Fibroblast of skin of left quadriceps (primary cell): ENCODE data around the gene TULP3.

Experiments used
- DNase-seq, 2 experiments: peaks; one replicate each; pipeline ENCODE4 v3.0.0-alpha.2; 2013; ENCODE audit warnings: low read depth in 2 of 2

Gene TULP3

GRCh38 chr12:2877047-2877952 is 13.4 kb upstream of the TULP3 start, which contains the start of the genes FOXM1 and RHNO1:
TSS of gene FOXM1 (minus strand) at chr12:2877174. CDS start at chr12:2874478, 2,696 bp downstream.
TSS of gene RHNO1 (plus strand) at chr12:2877223. CDS start at chr12:2885367, 8,144 bp downstream.
- DNase-seq, result peak; percentile 69 to 72

- DNase-seq, result no peak
These were observed 12.5 kb upstream of the TULP3 start for GRCh38 chr12:2877953-2878732.

GRCh38 chr12:2879853-2880252 is 10.8 kb upstream of the TULP3 start:
- DNase-seq, result no peak

GRCh38 chr12:2884810-2885209 is 5.9 kb upstream of the TULP3 start:
- no peak for DNase-seq

- no peak for DNase-seq
These were observed 3.8 kb upstream of the TULP3 start for GRCh38 chr12:2886768-2887450.

- no peak for DNase-seq
These were observed 697 bp upstream of the TULP3 start for GRCh38 chr12:2890001-2890387.

- DNase-seq, result no peak
These were observed 756 bp downstream of the TULP3 start for GRCh38 chr12:2891240-2892053.

- no peak for DNase-seq
These were observed 1.6 kb downstream of the TULP3 start for GRCh38 chr12:2892246-2892645.

GRCh38 chr12:2893007-2893406 is 2.3 kb downstream of the TULP3 start:
- DNase-seq, result no peak

- no peak for DNase-seq
These were observed 4.4 kb downstream of the TULP3 start for GRCh38 chr12:2895051-2895451.

GRCh38 chr12:2895511-2895910 is 4.8 kb downstream of the TULP3 start:
- DNase-seq, result no peak

- no peak for DNase-seq
These were observed 6.7 kb downstream of the TULP3 start for GRCh38 chr12:2897418-2897817.

GRCh38 chr12:2900642-2901041 is 10.0 kb downstream of the TULP3 start:
- no peak for DNase-seq

GRCh38 chr12:2902272-2902880 is 11.7 kb downstream of the TULP3 start:
- no peak for DNase-seq

- no peak for DNase-seq
These were observed 13.6 kb downstream of the TULP3 start for GRCh38 chr12:2904260-2904659.

GRCh38 chr12:2912216-2912575 is 21.5 kb downstream of the TULP3 start:
- no peak for DNase-seq

GRCh38 chr12:2919249-2919648 is 28.6 kb downstream of the TULP3 start:
- no peak for DNase-seq

- DNase-seq, result no peak
These were observed 31.6 kb downstream of the TULP3 start for GRCh38 chr12:2922329-2922728.

GRCh38 chr12:2923057-2923456 is 32.4 kb downstream of the TULP3 start:
- no peak for DNase-seq

GRCh38 chr12:2924019-2924418 is 33.3 kb downstream of the TULP3 start:
- no peak for DNase-seq
